HG03159 (cell line): ENCODE results near the gene C16orf89.
"Not testable (repeated sequence)": the region's sequence is repeated elsewhere in the genome, so short reads cannot be mapped to it uniquely, and the experiment has no call there.

Experiments
- ATAC-seq: cut with Tn5 transposase; IDR thresholded peaks from one replicate; pipeline ENCODE4 v1.9.1; 2021; ENCODE audit warnings: mild to moderate bottlenecking, moderate library complexity; ENCODE audit not compliant: unreplicated experiment

The C16orf89 gene, protein sequence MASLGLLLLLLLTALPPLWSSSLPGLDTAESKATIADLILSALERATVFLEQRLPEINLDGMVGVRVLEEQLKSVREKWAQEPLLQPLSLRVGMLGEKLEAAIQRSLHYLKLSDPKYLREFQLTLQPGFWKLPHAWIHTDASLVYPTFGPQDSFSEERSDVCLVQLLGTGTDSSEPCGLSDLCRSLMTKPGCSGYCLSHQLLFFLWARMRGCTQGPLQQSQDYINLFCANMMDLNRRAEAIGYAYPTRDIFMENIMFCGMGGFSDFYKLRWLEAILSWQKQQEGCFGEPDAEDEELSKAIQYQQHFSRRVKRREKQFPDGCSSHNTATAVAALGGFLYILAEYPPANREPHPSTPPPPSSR

DNA sequence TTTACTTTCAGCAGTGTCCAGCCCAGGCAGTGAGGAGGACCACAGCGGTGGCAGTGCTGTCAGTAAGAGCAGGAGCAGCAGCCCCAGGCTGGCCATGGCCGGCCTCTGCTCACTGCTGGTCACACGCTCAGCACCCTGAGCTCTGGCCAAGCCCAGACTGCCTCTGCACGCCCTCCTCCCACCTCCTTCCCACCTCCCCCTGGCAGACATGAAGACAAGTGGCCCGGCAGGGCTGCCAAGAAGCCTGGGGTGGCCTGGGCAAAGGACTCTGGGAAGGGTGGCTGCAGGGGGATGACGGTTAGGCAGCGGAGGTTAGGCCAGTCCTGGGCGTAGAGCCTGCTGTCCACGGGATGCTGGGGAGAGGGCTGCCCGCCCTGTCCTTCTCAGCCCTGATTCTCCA, at the start of gene C16orf89:
Gene C16orf89, minus strand, starts transcription at position 144 of the 400 bp plus-strand sequence. Its CDS starts 48 bp downstream, at position 96.
- ATAC-seq: no peak

DNA sequence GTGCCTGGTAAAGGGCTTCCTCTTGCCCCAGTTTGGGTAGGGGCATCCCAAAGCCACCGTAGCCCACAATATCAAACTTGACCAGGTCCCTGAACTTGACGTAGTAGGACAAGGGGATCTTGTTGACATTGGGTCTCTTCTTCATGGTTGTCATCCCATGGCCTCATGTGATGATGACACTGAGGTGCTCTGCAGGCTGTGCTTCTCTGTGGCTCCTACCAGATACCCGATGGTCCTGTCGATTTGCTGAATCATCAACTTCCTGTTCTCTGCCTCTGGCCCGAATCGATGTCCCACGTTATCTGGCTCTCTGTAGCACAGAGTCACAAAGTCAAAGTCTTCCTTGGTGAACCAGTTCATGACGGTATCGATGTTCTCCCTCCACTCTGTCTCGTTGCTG, 45.2 kb upstream of the C16orf89 start:
- not testable (repeated sequence) for ATAC-seq

GRCh38 chr16:5108505-5109158, 42.9 kb upstream of the C16orf89 start:
- no peak for ATAC-seq

- ATAC-seq: not testable (repeated sequence)
Measured at GRCh38 chr16:5105039-5105438, 39.3 kb upstream of the C16orf89 start.

DNA sequence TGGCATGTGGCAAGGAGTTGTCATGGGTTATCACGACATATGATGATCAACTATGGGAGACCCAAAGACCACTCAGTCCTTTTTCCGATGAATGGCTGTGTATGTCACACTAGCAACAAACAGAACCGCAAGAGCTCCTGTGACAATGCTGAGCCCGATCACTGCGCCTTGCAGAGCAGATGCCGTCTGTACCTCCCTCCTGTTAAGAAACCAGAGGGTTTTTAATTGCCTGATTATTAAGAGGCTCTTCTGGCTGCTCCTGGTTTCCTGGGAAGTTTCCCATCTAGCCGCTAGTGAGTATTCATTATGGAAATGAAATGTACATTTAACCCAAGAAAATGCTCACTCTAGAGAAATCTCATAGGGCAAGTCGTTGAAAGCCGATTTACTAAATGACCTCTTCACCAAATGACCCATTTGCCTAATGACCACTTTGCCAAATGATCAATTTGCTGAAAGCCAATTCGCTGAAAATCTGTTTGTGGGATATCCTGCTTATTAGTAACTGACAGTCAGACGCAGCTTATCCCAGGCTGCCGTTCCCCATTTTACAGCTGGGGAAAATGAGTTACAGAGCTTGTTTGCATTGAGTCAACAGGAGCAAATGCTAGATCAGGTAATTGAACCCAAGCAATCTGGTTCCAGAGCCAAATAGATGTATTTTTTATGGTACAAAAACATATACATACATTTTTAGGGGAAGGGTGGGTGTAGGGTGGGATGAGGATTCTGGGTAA, 37.7 kb upstream of the C16orf89 start:
- ATAC-seq: not testable (repeated sequence)

GRCh38 chr16:5099174-5099573, 33.4 kb upstream of the C16orf89 start:
- ATAC-seq: not testable (repeated sequence)

GRCh38 chr16:5098221-5099159, 32.7 kb upstream of the C16orf89 start:
- peak; percentile 86 for ATAC-seq

GRCh38 chr16:5097470-5098220, 31.9 kb upstream of the C16orf89 start, which contains the start of gene EEF2KMT:
TSS of gene EEF2KMT (minus strand) at chr16:5097795. CDS start at chr16:5097739, 56 bp downstream.
- ATAC-seq: peak; percentile 96

GRCh38 chr16:5097061-5097469, 31.3 kb upstream of the C16orf89 start:
- not testable (repeated sequence) for ATAC-seq

DNA sequence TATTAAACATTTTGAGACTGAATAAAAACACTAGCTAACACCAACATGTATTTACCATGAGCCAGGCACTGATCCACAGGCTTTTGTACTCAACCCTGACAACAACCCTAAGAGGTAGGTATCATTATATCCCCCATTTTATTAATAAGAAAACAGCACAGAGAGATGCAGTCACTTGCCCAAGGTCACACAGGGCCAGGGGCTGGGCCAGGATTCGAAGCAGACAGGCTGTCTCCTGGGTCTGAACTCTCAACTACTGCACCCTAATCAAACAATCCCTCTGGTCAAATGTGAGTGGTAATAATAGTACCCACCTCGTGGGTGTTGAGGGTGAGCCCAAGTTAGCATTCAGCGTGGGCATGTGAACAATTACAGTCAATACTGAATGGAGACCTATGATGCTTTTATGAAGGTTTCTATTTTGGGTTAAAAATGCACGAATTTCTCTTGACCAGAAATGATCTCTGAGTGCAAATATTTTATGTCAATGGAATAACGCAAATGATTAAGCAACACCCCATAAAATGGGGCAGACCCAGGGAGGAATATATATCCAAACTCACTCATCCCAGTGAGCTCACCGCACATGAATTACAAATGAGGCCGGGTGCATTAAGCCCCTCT, 30.8 kb upstream of the C16orf89 start:
- ATAC-seq: not testable (repeated sequence)

DNA sequence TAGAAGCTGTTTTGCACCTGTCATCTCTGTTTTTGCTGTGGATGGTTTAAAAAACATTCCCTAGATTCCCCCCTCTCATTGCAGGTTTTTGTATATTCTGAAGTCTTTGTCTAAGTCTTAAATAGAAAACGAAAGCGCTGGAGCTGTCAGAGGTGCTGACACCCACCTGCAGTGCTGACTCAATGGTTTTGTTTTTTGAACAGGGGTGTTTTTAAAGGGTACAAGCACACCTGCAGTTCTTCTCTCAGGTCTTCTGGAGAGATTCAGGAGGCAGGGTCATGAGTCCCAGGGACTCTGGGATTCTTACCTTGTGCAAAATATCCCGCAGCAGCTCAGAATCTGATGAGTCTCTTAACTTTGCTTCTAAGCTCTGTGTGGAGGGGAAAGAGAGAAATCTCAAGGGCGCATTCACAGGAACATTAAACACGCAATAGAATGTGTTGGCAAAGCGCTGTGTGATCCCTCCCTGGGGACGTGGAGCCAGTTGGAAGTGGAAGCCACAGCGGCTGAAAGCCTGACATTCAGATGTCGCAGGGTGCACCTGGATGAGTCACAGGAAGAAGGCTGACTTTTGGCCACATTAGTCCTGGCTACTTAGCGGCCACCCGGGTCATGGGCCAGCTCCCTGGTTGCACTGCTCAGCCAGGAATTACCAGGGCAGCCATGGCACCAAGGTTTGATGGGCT, 29.5 kb upstream of the C16orf89 start:
- not testable (repeated sequence) for ATAC-seq

DNA sequence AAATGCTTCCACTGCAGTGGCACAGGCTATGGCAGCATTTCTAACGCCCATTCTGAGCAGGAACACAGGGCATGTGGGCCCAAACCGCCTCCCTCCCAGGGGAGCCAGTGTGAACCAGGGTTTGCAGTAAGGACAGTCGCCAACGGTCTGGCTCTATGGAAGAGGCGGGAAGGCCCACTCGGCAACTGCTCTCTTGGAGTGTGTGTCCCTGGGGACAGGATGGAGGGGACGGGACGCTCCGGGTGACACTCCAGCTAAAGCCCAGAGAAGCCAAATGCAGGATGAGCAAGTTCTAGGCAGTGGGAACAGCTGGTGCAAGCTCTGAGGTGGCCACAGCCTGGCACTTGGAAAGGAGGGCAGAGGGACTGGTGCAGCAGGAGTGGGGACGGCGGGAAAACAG, 28.0 kb upstream of the C16orf89 start:
- ATAC-seq: not testable (repeated sequence)

DNA sequence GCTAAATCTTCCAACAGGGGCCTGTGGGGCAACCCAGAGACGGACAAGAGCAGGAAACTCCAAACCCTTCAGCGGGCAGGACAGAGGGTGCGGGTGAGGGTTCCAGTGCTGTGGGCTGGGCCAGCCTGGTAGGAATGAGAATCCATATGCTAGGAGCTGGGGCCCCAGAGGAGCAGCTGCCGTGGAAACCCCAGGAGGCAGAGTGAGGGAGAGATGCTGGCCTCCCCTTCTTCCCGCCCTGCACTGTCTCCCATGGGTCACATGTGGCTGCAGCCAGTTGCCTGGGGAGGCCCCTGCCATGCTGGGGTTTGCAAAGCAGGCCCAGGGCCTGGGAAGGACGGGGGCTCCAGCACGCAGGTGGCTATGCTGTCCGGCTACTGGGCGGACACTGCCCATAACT, 27.3 kb upstream of the C16orf89 start:
- ATAC-seq: not testable (repeated sequence)

DNA sequence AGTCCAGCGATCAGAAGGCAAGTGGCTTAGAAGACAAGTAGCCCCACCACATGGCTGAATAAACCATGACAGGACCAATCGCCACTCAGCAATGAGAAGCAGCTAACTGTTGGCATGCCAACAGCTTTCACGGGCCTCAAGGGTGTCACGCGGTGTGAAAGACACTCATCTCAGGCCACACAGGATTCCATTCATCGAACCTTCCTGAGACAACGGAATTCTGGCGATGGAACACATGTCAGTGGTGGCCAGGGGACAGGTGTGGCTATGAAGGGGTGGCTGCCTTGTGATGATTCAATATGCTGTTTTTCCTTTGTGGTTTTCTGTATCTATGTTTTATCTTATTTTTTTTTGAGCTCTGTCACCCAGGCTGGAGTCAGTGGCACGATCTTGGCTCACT, 24.8 kb upstream of the C16orf89 start:
- ATAC-seq: not testable (repeated sequence)

- ATAC-seq: not testable (repeated sequence)
Measured at GRCh38 chr16:5089911-5090555, 24.3 kb upstream of the C16orf89 start.

GRCh38 chr16:5088936-5089335, 23.2 kb upstream of the C16orf89 start:
- ATAC-seq: not testable (repeated sequence)

GRCh38 chr16:5088086-5088790, 22.5 kb upstream of the C16orf89 start:
- ATAC-seq: not testable (repeated sequence)
